Measurements from ENCODE around the gene MT2A. TPM values are rescaled to one million over a fixed set of nuclear protein-coding genes. Genes with fewer than 3 reads are reported as not detected.

The MT2A gene
- total and polyA plus RNA-seq, 2 of the 13 experiments (the other 11 are each of a cell fraction or from before 2014, with no cell fraction given), result 135 to 371 TPM

GRCh38 chr16:56610017-56610608 is 1.7 kb downstream of the MT2A start (continued):
- TF ChIP-seq, protein P1, sequence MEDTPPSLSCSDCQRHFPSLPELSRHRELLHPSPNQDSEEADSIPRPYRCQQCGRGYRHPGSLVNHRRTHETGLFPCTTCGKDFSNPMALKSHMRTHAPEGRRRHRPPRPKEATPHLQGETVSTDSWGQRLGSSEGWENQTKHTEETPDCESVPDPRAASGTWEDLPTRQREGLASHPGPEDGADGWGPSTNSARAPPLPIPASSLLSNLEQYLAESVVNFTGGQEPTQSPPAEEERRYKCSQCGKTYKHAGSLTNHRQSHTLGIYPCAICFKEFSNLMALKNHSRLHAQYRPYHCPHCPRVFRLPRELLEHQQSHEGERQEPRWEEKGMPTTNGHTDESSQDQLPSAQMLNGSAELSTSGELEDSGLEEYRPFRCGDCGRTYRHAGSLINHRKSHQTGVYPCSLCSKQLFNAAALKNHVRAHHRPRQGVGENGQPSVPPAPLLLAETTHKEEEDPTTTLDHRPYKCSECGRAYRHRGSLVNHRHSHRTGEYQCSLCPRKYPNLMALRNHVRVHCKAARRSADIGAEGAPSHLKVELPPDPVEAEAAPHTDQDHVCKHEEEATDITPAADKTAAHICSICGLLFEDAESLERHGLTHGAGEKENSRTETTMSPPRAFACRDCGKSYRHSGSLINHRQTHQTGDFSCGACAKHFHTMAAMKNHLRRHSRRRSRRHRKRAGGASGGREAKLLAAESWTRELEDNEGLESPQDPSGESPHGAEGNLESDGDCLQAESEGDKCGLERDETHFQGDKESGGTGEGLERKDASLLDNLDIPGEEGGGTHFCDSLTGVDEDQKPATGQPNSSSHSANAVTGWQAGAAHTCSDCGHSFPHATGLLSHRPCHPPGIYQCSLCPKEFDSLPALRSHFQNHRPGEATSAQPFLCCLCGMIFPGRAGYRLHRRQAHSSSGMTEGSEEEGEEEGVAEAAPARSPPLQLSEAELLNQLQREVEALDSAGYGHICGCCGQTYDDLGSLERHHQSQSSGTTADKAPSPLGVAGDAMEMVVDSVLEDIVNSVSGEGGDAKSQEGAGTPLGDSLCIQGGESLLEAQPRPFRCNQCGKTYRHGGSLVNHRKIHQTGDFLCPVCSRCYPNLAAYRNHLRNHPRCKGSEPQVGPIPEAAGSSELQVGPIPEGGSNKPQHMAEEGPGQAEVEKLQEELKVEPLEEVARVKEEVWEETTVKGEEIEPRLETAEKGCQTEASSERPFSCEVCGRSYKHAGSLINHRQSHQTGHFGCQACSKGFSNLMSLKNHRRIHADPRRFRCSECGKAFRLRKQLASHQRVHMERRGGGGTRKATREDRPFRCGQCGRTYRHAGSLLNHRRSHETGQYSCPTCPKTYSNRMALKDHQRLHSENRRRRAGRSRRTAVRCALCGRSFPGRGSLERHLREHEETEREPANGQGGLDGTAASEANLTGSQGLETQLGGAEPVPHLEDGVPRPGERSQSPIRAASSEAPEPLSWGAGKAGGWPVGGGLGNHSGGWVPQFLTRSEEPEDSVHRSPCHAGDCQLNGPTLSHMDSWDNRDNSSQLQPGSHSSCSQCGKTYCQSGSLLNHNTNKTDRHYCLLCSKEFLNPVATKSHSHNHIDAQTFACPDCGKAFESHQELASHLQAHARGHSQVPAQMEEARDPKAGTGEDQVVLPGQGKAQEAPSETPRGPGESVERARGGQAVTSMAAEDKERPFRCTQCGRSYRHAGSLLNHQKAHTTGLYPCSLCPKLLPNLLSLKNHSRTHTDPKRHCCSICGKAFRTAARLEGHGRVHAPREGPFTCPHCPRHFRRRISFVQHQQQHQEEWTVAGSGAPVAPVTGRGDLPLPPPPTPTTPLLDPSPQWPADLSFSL (CRISPR knock-in tag; IDR thresholded peaks at IDR 0.05), result no peak
- TF ChIP-seq, protein P2, sequence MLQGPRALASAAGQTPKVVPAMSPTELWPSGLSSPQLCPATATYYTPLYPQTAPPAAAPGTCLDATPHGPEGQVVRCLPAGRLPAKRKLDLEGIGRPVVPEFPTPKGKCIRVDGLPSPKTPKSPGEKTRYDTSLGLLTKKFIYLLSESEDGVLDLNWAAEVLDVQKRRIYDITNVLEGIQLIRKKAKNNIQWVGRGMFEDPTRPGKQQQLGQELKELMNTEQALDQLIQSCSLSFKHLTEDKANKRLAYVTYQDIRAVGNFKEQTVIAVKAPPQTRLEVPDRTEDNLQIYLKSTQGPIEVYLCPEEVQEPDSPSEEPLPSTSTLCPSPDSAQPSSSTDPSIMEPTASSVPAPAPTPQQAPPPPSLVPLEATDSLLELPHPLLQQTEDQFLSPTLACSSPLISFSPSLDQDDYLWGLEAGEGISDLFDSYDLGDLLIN (CRISPR knock-in tag; IDR thresholded peaks at IDR 0.05; ENCODE audit: borderline replicate concordance), result no peak
- TF ChIP-seq FOXA1 (IDR thresholded peaks at IDR 0.05) (no peak), FOXA1 (CRISPR knock-in tag; IDR thresholded peaks at IDR 0.05) (no peak), TCF12 (IDR thresholded peaks at IDR 0.05) (no peak), TCF12 (CRISPR knock-in tag; IDR thresholded peaks at IDR 0.05) (no peak), ZNF446 (CRISPR knock-in tag; IDR thresholded peaks at IDR 0.05) (no peak), PPARG (CRISPR knock-in tag; conservative IDR thresholded peaks at IDR 0.05) (no peak), CHD2 (IDR thresholded peaks at IDR 0.05; ENCODE audit: low read depth, low read length) (no peak), FIP1L1 (IDR thresholded peaks at IDR 0.05; ENCODE audit: borderline replicate concordance, insufficient read depth, low read depth, low read length) (no peak), KAT8 (CRISPR knock-in tag; IDR thresholded peaks at IDR 0.05) (no peak), JARID2 (CRISPR knock-in tag; IDR thresholded peaks at IDR 0.05; ENCODE audit: insufficient replicate concordance) (no peak), ZNF749 (CRISPR knock-in tag; IDR thresholded peaks at IDR 0.05; ENCODE audit: borderline replicate concordance) (no peak), ZNF816 (CRISPR knock-in tag; IDR thresholded peaks at IDR 0.05; ENCODE audit: borderline replicate concordance) (no peak), ZNF557 (CRISPR knock-in tag; IDR thresholded peaks at IDR 0.05) (no peak), ZFP1 (CRISPR knock-in tag; IDR thresholded peaks at IDR 0.05) (no peak), LCORL (IDR thresholded peaks at IDR 0.05) (no peak), LCORL (CRISPR knock-in tag; IDR thresholded peaks at IDR 0.05) (no peak)
- TF ChIP-seq, protein P3, sequence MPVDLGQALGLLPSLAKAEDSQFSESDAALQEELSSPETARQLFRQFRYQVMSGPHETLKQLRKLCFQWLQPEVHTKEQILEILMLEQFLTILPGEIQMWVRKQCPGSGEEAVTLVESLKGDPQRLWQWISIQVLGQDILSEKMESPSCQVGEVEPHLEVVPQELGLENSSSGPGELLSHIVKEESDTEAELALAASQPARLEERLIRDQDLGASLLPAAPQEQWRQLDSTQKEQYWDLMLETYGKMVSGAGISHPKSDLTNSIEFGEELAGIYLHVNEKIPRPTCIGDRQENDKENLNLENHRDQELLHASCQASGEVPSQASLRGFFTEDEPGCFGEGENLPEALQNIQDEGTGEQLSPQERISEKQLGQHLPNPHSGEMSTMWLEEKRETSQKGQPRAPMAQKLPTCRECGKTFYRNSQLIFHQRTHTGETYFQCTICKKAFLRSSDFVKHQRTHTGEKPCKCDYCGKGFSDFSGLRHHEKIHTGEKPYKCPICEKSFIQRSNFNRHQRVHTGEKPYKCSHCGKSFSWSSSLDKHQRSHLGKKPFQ (CRISPR knock-in tag; IDR thresholded peaks at IDR 0.05; ENCODE audit: insufficient replicate concordance), result no peak
- TF ChIP-seq, protein P4, sequence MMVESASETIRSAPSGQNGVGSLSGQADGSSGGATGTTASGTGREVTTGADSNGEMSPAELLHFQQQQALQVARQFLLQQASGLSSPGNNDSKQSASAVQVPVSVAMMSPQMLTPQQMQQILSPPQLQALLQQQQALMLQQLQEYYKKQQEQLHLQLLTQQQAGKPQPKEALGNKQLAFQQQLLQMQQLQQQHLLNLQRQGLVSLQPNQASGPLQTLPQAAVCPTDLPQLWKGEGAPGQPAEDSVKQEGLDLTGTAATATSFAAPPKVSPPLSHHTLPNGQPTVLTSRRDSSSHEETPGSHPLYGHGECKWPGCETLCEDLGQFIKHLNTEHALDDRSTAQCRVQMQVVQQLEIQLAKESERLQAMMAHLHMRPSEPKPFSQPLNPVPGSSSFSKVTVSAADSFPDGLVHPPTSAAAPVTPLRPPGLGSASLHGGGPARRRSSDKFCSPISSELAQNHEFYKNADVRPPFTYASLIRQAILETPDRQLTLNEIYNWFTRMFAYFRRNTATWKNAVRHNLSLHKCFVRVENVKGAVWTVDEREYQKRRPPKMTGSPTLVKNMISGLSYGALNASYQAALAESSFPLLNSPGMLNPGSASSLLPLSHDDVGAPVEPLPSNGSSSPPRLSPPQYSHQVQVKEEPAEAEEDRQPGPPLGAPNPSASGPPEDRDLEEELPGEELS (CRISPR knock-in tag; IDR thresholded peaks at IDR 0.05), result no peak
